NCI-H748 treated with DMSO at 0.1 percent for 48 hours (cell line): ENCODE data around the gene MPST.

Source experiments
- DNase-seq: peaks from one replicate; lab custom pipeline; 2025; lab: John Stamatoyannopoulos, UW

The MPST gene

GRCh38 chr22:37044634-37045625 is 25.4 kb downstream of the MPST start:
- DNase-seq: no peak

- DNase-seq: no peak
Measured at GRCh38 chr22:37045958-37046357, 26.4 kb downstream of the MPST start.

GRCh38 chr22:37046589-37046988 is 27.0 kb downstream of the MPST start:
- no peak for DNase-seq

GRCh38 chr22:37047006-37047405 is 27.5 kb downstream of the MPST start:
- no peak for DNase-seq

- DNase-seq: no peak
Measured at GRCh38 chr22:37048133-37048532, 28.6 kb downstream of the MPST start.

GRCh38 chr22:37049224-37049623 is 29.7 kb downstream of the MPST start:
- no peak for DNase-seq

GRCh38 chr22:37050913-37051312 is 31.4 kb downstream of the MPST start:
- no peak for DNase-seq

GRCh38 chr22:37051391-37052385 is 32.1 kb downstream of the MPST start, which contains the start of gene KCTD17:
TSS of gene KCTD17 (plus strand) at chr22:37051742. CDS start at chr22:37051761, 19 bp downstream.
- peak; percentile 9 for DNase-seq

- DNase-seq: no peak
Measured at GRCh38 chr22:37052386-37053309, 33.1 kb downstream of the MPST start.

GRCh38 chr22:37053310-37054055 is 33.9 kb downstream of the MPST start:
- DNase-seq: no peak

- DNase-seq: no peak
Measured at GRCh38 chr22:37054056-37054395, 34.5 kb downstream of the MPST start.

- no peak for DNase-seq
Measured at GRCh38 chr22:37054600-37055365, 35.2 kb downstream of the MPST start.

- no peak for DNase-seq
Measured at GRCh38 chr22:37056246-37056645, 36.7 kb downstream of the MPST start.

- DNase-seq: no peak
Measured at GRCh38 chr22:37057226-37057625, 37.7 kb downstream of the MPST start.

- DNase-seq: no peak
Measured at GRCh38 chr22:37057796-37058510, 38.4 kb downstream of the MPST start.

- no peak for DNase-seq
Measured at GRCh38 chr22:37058917-37059701, 39.6 kb downstream of the MPST start.

GRCh38 chr22:37059876-37060449 is 40.4 kb downstream of the MPST start:
- no peak for DNase-seq
